ENCODE results near the gene KRTAP12-3. TPM values are rescaled to one million over a fixed set of nuclear protein-coding genes. Genes with fewer than 3 reads are reported as not detected.
"Not testable (repeated sequence)": the region's sequence is repeated elsewhere in the genome, so short reads cannot be mapped to it uniquely, and the experiment has no call there.

Gene KRTAP12-3
- polyA plus RNA-seq, 1 of the 3 experiments (the other 2 are of a cell fraction) = not detected

DNA sequence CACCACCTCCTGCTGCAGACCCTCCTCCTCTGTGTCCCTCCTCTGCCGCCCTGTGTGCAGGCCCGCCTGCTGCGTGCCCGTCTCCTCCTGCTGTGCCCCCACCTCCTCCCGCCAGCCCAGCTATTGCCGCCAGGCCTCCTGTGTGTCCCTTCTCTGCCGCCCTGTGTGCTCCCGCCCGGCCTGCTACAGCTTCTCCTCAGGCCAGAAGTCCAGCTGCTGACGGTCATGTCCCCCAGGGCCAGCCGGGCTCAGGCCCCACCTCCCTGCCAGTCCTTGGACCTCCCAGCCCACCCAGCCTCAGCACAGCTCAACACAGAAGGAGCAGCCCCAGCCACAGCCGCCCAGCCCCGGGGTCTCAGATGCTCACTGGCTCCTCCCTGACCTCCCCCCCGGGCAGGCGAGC lies 29.9 kb upstream of the KRTAP12-3 start:
- H3K79me2 ChIP-seq (ENCODE audit: insufficient read depth); POLR2A ChIA-PET; DNase-seq; H3F3A ChIP-seq (replicated peaks; ENCODE audit: insufficient read depth); H3K9ac ChIP-seq; H3K27ac ChIP-seq (ENCODE audit: low read depth in 2 of 2, low read length in 1 of 2); H3K4me1 ChIP-seq (ENCODE audit: control insufficient read depth in 1 of 2, insufficient read depth in 2 of 2, low read depth in 1 of 2, low read length in 1 of 2); H3K4me2 ChIP-seq; H4K20me1 ChIP-seq (ENCODE audit: insufficient read depth); H3K9me2 ChIP-seq; H3K36me3 ChIP-seq (replicated peaks in 1 of 2; ENCODE audit: control insufficient read depth in 1 of 2, insufficient read depth in 2 of 2, low read length in 1 of 2); H3K4me3 ChIP-seq (ENCODE audit: low read depth in 2 of 2, low read length in 1 of 2); H2AFZ ChIP-seq (ENCODE audit: low read depth): not testable (repeated sequence)
- 4% methylated on average over 7 of the region's 15 CpGs for WGBS (ENCODE audit: low lambda C conversion rate)
- Histone ChIP-seq H3K9me3 (peaks cover 15% of the 10 kb centered on the region; the same call in 1 of the 2 replicates), H3K27me3 (ENCODE audit: insufficient read depth) (peaks cover 11% of the 10 kb centered on the region; the same call in 1 of the 2 replicates)
- CTCF ChIA-PET = interaction anchor here (4.4 kb wide), 1 partner anchor 166 kb away, joined by 15 read pairs; no protein-coding TSS in a partner anchor

DNA sequence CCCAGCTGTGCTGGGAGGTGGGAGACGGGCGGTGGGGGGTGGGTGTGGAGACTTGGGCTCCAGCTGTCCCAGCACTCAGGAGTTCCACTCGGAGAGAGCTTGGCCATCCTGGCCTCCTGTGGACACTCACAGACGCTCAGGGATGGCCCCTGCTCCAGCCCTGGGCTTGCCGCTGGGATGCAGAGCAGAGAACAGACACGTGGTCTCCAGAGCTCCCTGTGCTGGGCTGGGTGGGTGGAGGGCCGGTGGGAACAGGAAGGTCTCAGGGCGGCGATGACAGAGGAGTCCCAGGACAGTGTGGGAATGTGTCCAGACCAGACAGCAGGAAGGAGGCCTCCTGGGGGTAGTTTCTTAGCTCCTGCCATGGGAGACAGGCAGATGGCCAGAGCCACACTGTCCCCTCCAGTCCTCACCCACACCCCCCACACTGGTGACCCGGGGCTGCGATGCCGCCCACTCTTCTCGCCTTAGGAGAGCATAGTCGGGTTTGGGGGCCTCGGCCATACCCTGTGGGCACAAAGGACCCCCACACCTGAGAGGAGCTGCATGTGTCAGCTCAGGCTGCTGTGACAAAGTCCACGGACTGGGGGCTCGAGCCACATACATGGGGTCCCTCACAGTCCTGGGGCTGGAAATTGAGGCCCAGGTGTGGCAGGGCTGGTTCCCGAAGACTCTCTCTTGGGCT lies 28.9 kb upstream of the KRTAP12-3 start:
- Histone ChIP-seq H3K9me2 (no peaks in the 10 kb centered on the region), H3K9ac (no peak overlapping the region), H3F3A (replicated peaks; ENCODE audit: insufficient read depth) (no peaks in the 10 kb centered on the region), H2AFZ (ENCODE audit: low read depth) (no peak overlapping the region), H3K4me2 (no peak overlapping the region), H3K36me3 (replicated peaks in 1 of 2; ENCODE audit: control insufficient read depth in 1 of 2, insufficient read depth in 2 of 2, low read length in 1 of 2) (no peaks in the 10 kb centered on the region), H3K4me1 (ENCODE audit: control insufficient read depth in 1 of 2, insufficient read depth in 2 of 2, low read depth in 1 of 2, low read length in 1 of 2) (no peaks in the 10 kb centered on the region; a peak in 1 of 4 replicates), H3K79me2 (ENCODE audit: insufficient read depth) (no peaks in the 10 kb centered on the region), H3K4me3 (ENCODE audit: low read depth in 2 of 2, low read length in 1 of 2) (no peak overlapping the region), H3K27ac (ENCODE audit: low read depth in 2 of 2, low read length in 1 of 2) (no peak overlapping the region), H4K20me1 (ENCODE audit: insufficient read depth) (no peaks in the 10 kb centered on the region), H3K27me3 (ENCODE audit: insufficient read depth) (peaks cover 11% of the 10 kb centered on the region; the same call in 1 of the 2 replicates), H3K9me3 (peaks cover 11% of the 10 kb centered on the region; the same call in 1 of the 2 replicates)
- ChIA-PET POLR2A (no interaction called here), CTCF (interaction anchor here (4.4 kb wide), 1 partner anchor 165 kb away, joined by 15 read pairs; no protein-coding TSS in a partner anchor)
- TF ChIP-seq, protein P1, sequence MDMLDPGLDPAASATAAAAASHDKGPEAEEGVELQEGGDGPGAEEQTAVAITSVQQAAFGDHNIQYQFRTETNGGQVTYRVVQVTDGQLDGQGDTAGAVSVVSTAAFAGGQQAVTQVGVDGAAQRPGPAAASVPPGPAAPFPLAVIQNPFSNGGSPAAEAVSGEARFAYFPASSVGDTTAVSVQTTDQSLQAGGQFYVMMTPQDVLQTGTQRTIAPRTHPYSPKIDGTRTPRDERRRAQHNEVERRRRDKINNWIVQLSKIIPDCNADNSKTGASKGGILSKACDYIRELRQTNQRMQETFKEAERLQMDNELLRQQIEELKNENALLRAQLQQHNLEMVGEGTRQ (IDR thresholded peaks at IDR 0.05; ENCODE audit: borderline replicate concordance, low read depth, low read length) = no peak
- WGBS (ENCODE audit: low lambda C conversion rate) = 13% methylated on average over 9 of the region's 18 CpGs
- no peak for DNase-seq

GRCh38 chr21:44630440-44630839 lies 27.3 kb upstream of the KRTAP12-3 start:
- TF ChIP-seq IRF3 (IDR thresholded peaks at IDR 0.05; ENCODE audit: low read depth, low read length) = no peak
- no peak for TF ChIP-seq NRF1 (IDR thresholded peaks at IDR 0.05; ENCODE audit: low read depth, low read length)
- no peak for TF ChIP-seq REST (IDR thresholded peaks at IDR 0.05; ENCODE audit: low read depth, low read length)
- TF ChIP-seq NFIC (IDR thresholded peaks at IDR 0.05; ENCODE audit: borderline replicate concordance) = no peak
- CTCF ChIA-PET = no interaction called here

More at GRCh38 chr21:44630440-44630839, 27.3 kb upstream of the KRTAP12-3 start:
- H4K20me1 ChIP-seq (ENCODE audit: insufficient read depth) = no peaks in the 10 kb centered on the region
- H3K4me2 ChIP-seq = no peak overlapping the region
- no peak overlapping the region for H2AFZ ChIP-seq (ENCODE audit: low read depth)
- no peaks in the 10 kb centered on the region for H3K9me2 ChIP-seq
- H3K9me3 ChIP-seq = 0 out of 2 replicates have a peak, but pooled peaks cover 6% of the 10 kb centered on the region
- 86% methylated on average over 2 of the region's 2 CpGs for WGBS (ENCODE audit: low lambda C conversion rate)
- peaks cover 11% of the 10 kb centered on the region; the same call in 1 of the 2 replicates for H3K27me3 ChIP-seq (ENCODE audit: insufficient read depth)
- DNase-seq = no peak
- H3K27ac ChIP-seq (ENCODE audit: low read depth in 2 of 2, low read length in 1 of 2) = no peak overlapping the region
- no peaks in the 10 kb centered on the region; a peak in 1 of 4 replicates for H3K4me1 ChIP-seq (ENCODE audit: control insufficient read depth in 1 of 2, insufficient read depth in 2 of 2, low read depth in 1 of 2, low read length in 1 of 2)
- H3K79me2 ChIP-seq (ENCODE audit: insufficient read depth) = no peaks in the 10 kb centered on the region
- no peaks in the 10 kb centered on the region for H3F3A ChIP-seq (replicated peaks; ENCODE audit: insufficient read depth)
- POLR2A ChIA-PET = no interaction called here
- no peak overlapping the region for H3K9ac ChIP-seq
- H3K4me3 ChIP-seq (ENCODE audit: low read depth in 2 of 2, low read length in 1 of 2) = no peak overlapping the region
- H3K36me3 ChIP-seq (replicated peaks in 1 of 2; ENCODE audit: control insufficient read depth in 1 of 2, insufficient read depth in 2 of 2, low read length in 1 of 2) = no peaks in the 10 kb centered on the region

Measured in SK-N-SH (cell line).